GM21528 (cell line): Measurements from ENCODE around the gene SYT3.

Source experiments
- ATAC-seq: cut with Tn5 transposase; IDR thresholded peaks from one replicate; pipeline ENCODE4 v1.9.1; 2021; ENCODE audit warnings: mild to moderate bottlenecking, moderate library complexity; ENCODE audit not compliant: unreplicated experiment, low FRiP score

SYT3 gene

GRCh38 chr19:50662651-50663481, 23.2 kb upstream of the SYT3 start:
- no peak for ATAC-seq

GRCh38 chr19:50661766-50662650, 22.3 kb upstream of the SYT3 start:
- no peak for ATAC-seq

GRCh38 chr19:50661023-50661422, 21.3 kb upstream of the SYT3 start:
- ATAC-seq, result no peak

- ATAC-seq, result no peak
Observed at GRCh38 chr19:50660088-50660366, 20.3 kb upstream of the SYT3 start.

GRCh38 chr19:50659318-50660087, 19.8 kb upstream of the SYT3 start:
- ATAC-seq, result no peak

GRCh38 chr19:50658441-50659317, 19.0 kb upstream of the SYT3 start:
- no peak for ATAC-seq

- no peak for ATAC-seq
Observed at GRCh38 chr19:50657712-50658440, 18.2 kb upstream of the SYT3 start.

- no peak for ATAC-seq
Observed at GRCh38 chr19:50657222-50657669, 17.6 kb upstream of the SYT3 start.

- no peak for ATAC-seq
Observed at GRCh38 chr19:50654882-50655281, 15.2 kb upstream of the SYT3 start.

GRCh38 chr19:50652722-50653121, 13.0 kb upstream of the SYT3 start:
- no peak for ATAC-seq

- ATAC-seq, result no peak
Observed at GRCh38 chr19:50651174-50651573, 11.5 kb upstream of the SYT3 start.

- ATAC-seq, result no peak
Observed at GRCh38 chr19:50649433-50650391, 10.0 kb upstream of the SYT3 start, which contains the start of gene C19orf81. C19orf81 (plus strand) TSS chr19:50649445; CDS start chr19:50649445, 0 bp downstream.

- ATAC-seq, result no peak
Observed at GRCh38 chr19:50648659-50649058, 9.0 kb upstream of the SYT3 start.

GRCh38 chr19:50647879-50648615, 8.4 kb upstream of the SYT3 start:
- ATAC-seq, result no peak

- ATAC-seq, result no peak
Observed at GRCh38 chr19:50646074-50646807, 6.6 kb upstream of the SYT3 start.

GRCh38 chr19:50645107-50645506, 5.4 kb upstream of the SYT3 start:
- no peak for ATAC-seq
